Skeletal muscle satellite cell (primary cell): ENCODE measurements around the gene PUSL1. TPM values are rescaled to one million over a fixed set of nuclear protein-coding genes. Genes with fewer than 3 reads are reported as not detected.

Experiments used
- H3K27me3 ChIP-seq: 2 replicates; pipeline ENCODE4 v1.7.0; 2013; ENCODE audit warnings: low read length; ENCODE audit not compliant: control insufficient read depth, insufficient read depth
- H3K36me3 ChIP-seq: 2 replicates; pipeline ENCODE4 v1.7.0; 2013; ENCODE audit warnings: mild to moderate bottlenecking, control low read depth, low read length; ENCODE audit not compliant: insufficient read depth
- H3K4me1 ChIP-seq: 2 replicates; pipeline ENCODE4 v1.7.0; 2013; ENCODE audit warnings: low read length; ENCODE audit not compliant: control insufficient read depth, insufficient read depth
- H3K4me2 ChIP-seq: 2 replicates; pipeline ENCODE4 v1.7.0; 2013; ENCODE audit warnings: mild to moderate bottlenecking, low read length
- H3K4me3 ChIP-seq: 2 replicates; pipeline ENCODE4 v1.7.0; 2013; ENCODE audit warnings: low read length
- H3K9ac ChIP-seq: 2 replicates; pipeline ENCODE4 v1.7.0; 2013; ENCODE audit warnings: mild to moderate bottlenecking, low read depth, low read length, moderate library complexity
- H3K9me3 ChIP-seq: replicated peaks from 2 replicates; pipeline ENCODE4 v1.7.0; 2013; ENCODE audit warnings: mild to moderate bottlenecking, control low read depth, low read length
- small RNA-seq: library from RNA; depleted of rRNA; stranded (forward); fragments of <200 nt; gene quantifications from one replicate; pipeline ENCODE3, GENCODE V24; 2012

Gene PUSL1

GRCh38 chr1:1358433-1359271 is 50.3 kb downstream of the PUSL1 start, which contains the start of gene MXRA8:
MXRA8 (minus strand) TSS chr1:1358555; CDS start chr1:1358504, 51 bp downstream.
- H3K9me3 ChIP-seq: no peaks in the 10 kb centered on the region
- H3K27me3 ChIP-seq: no peaks in the 10 kb centered on the region
- H3K4me2 ChIP-seq: peak within 1 kb of the TSS; percentile 79
- peaks cover 53% of the 10 kb centered on the region for H3K4me1 ChIP-seq
- H3K9ac ChIP-seq: peak within 1 kb of the TSS; percentile 95
- H3K4me3 ChIP-seq: peak within 1 kb of the TSS; percentile 84
- peaks cover 16% of the 10 kb centered on the region for H3K36me3 ChIP-seq

GRCh38 chr1:1359308-1359663 is 50.9 kb downstream of the PUSL1 start:
- Histone ChIP-seq H3K4me3 (peak overlapping the region; percentile 84), H3K9me3 (no peaks in the 10 kb centered on the region), H3K9ac (peak overlapping the region; percentile 95), H3K36me3 (peaks cover 9% of the 10 kb centered on the region), H3K27me3 (no peaks in the 10 kb centered on the region), H3K4me2 (peak overlapping the region; percentile 79), H3K4me1 (peaks cover 47% of the 10 kb centered on the region)

- no peaks in the 10 kb centered on the region for H3K27me3 ChIP-seq
- H3K9ac ChIP-seq: peak overlapping the region; percentile 95
- H3K4me1 ChIP-seq: peaks cover 41% of the 10 kb centered on the region
- no peaks in the 10 kb centered on the region for H3K9me3 ChIP-seq
- H3K4me3 ChIP-seq: peak overlapping the region; percentile 84
- H3K36me3 ChIP-seq: peaks cover 3% of the 10 kb centered on the region
- H3K4me2 ChIP-seq: peak overlapping the region; percentile 79
Measured at GRCh38 chr1:1359664-1360468, 51.5 kb downstream of the PUSL1 start.

GRCh38 chr1:1360506-1361169 is 52.2 kb downstream of the PUSL1 start:
- Histone ChIP-seq H3K9me3 (no peaks in the 10 kb centered on the region), H3K9ac (peak overlapping the region; percentile 95), H3K4me1 (peaks cover 40% of the 10 kb centered on the region), H3K27me3 (no peaks in the 10 kb centered on the region), H3K36me3 (peaks cover 3% of the 10 kb centered on the region), H3K4me3 (peak overlapping the region; percentile 84), H3K4me2 (peak overlapping the region; percentile 79)

Small RNAs within 50 kb of the gene (small RNA-seq; reads per million reads assigned to genes)
- gene MIR6726: not detected
